ENCODE results near the gene GRID1. TPM values are rescaled to one million over a fixed set of nuclear protein-coding genes. Genes with fewer than 3 reads are reported as not detected.

Gene GRID1
- total RNA-seq, 4 donors from 2014 or later: 0.35 to 10.7 (median 1.3) TPM

DNA sequence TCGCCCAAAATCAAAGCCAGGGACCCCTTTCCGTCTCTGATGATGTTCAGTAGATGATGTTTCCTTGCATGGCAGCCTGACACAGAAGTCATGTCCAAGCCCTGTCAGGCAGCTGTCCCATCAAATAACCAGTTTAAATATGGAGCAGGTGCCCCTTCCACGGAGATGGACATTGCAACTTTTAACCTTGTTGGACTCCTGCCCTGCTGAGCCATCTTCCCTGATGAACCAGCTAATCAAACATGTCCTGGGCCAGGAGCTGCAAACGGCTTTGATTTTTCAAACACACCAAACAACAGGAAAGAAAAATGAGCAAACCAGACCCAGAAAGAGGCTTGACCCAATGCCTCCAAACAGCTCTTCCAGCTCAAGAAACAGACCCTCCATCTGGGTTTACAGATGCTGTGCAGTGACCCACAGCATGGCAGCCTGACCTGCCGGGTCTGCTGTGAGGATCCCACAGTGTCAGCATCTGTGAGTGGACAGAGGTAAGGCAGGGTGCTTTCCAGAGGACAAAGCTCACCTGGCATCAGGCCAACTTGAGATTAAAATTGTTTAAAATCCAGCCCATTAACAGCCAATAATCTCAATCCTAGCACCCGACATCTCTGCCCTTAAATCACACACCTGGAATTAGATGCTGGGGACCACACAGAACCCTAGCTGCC, 372.6 kb downstream of the GRID1 start:
- Histone ChIP-seq H3K27me3 (no peaks in the 10 kb centered on the region), H3K27ac (no peak overlapping the region), H3K36me3 (no peaks in the 10 kb centered on the region), H3K4me3 (no peak overlapping the region), H3K4me1 (no peaks in the 10 kb centered on the region), H3K9me3 (no peaks in the 10 kb centered on the region)
- DNase-seq: no peak
- no peak for TF ChIP-seq POLR2A (IDR thresholded peaks at IDR 0.05)
- TF ChIP-seq, protein P1, sequence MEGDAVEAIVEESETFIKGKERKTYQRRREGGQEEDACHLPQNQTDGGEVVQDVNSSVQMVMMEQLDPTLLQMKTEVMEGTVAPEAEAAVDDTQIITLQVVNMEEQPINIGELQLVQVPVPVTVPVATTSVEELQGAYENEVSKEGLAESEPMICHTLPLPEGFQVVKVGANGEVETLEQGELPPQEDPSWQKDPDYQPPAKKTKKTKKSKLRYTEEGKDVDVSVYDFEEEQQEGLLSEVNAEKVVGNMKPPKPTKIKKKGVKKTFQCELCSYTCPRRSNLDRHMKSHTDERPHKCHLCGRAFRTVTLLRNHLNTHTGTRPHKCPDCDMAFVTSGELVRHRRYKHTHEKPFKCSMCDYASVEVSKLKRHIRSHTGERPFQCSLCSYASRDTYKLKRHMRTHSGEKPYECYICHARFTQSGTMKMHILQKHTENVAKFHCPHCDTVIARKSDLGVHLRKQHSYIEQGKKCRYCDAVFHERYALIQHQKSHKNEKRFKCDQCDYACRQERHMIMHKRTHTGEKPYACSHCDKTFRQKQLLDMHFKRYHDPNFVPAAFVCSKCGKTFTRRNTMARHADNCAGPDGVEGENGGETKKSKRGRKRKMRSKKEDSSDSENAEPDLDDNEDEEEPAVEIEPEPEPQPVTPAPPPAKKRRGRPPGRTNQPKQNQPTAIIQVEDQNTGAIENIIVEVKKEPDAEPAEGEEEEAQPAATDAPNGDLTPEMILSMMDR (IDR thresholded peaks at IDR 0.05): no peak

DNA sequence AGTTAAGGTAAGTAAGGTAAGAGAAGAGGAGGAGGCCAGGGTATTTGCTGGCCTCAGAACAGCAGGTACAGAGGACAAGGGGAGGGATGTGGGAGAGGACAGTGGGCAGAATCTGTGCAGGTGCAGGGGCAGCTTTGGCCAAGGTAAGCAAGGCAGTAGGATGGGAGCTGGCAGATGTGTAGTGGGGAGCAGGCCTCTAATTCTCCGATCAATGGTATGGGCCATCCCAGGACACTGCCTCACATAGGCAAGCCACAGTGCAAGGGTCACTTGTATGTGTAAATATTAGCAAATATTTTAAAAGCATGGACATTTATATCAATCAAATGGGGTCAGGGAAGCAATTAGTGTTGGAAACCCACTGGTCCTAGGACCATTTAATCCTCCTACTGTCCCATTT, 373.5 kb downstream of the GRID1 start:
- H3K27me3 ChIP-seq: no peaks in the 10 kb centered on the region
- H3K27ac ChIP-seq: no peak overlapping the region
- no peaks in the 10 kb centered on the region for H3K9me3 ChIP-seq
- TF ChIP-seq, protein P1 (IDR thresholded peaks at IDR 0.05): no peak
- TF ChIP-seq POLR2A (IDR thresholded peaks at IDR 0.05): no peak
- H3K4me3 ChIP-seq: no peak overlapping the region
- H3K36me3 ChIP-seq: no peaks in the 10 kb centered on the region
- no peak for DNase-seq
- H3K4me1 ChIP-seq: no peaks in the 10 kb centered on the region

DNA sequence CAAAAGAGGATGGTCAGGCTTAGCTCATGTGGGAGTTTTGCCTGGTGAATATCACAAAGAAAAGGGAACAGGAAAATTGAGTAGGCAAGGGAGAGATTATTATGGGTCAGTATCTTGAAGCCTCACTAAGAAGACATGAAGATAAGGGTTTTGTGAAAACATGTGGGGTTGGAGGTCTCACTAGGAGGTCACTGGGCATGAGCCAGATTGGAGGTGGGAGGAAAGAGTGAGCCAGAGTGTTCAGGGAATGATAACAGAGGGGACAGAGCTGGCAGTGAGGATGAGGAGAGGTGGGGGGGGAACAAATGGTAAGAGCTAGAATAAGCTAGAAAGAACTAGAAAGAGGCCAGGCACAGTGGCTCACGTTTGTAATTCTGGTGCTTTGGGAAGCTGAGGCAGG, 374.3 kb downstream of the GRID1 start:
- H3K27me3 ChIP-seq: no peaks in the 10 kb centered on the region
- H3K4me3 ChIP-seq: no peak overlapping the region
- H3K36me3 ChIP-seq: no peaks in the 10 kb centered on the region
- H3K9me3 ChIP-seq: no peaks in the 10 kb centered on the region
- DNase-seq: no peak
- H3K4me1 ChIP-seq: no peaks in the 10 kb centered on the region
- TF ChIP-seq, protein P1 (IDR thresholded peaks at IDR 0.05): no peak
- no peak for TF ChIP-seq POLR2A (IDR thresholded peaks at IDR 0.05)
- H3K27ac ChIP-seq: no peak overlapping the region

DNA sequence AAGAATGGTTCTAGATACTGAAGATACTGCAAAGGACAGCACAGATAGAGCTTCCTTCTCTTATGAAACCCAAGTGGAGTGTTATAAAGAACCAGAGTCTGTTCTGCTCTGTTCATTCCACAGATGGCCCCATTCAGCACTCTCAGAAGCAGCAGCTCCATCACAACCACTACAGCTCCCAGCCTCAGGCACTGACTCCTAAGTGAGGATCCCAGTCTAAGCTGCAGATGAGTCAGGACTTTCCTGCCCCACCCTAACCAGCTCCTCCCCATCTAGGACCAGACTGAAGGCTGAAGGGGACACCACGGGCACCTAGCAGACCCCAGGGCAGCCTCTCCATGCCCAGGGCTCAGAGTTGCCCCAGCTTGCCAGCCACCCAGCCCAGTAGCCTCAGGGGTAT, 379.8 kb downstream of the GRID1 start:
- no peaks in the 10 kb centered on the region for H3K9me3 ChIP-seq
- H3K4me3 ChIP-seq: no peak overlapping the region
- no peak overlapping the region for H3K27ac ChIP-seq
- TF ChIP-seq, protein P1 (IDR thresholded peaks at IDR 0.05): no peak
- TF ChIP-seq POLR2A (IDR thresholded peaks at IDR 0.05): no peak
- no peaks in the 10 kb centered on the region for H3K27me3 ChIP-seq
- H3K4me1 ChIP-seq: no peaks in the 10 kb centered on the region
- H3K36me3 ChIP-seq: no peaks in the 10 kb centered on the region
- no peak for DNase-seq

DNA sequence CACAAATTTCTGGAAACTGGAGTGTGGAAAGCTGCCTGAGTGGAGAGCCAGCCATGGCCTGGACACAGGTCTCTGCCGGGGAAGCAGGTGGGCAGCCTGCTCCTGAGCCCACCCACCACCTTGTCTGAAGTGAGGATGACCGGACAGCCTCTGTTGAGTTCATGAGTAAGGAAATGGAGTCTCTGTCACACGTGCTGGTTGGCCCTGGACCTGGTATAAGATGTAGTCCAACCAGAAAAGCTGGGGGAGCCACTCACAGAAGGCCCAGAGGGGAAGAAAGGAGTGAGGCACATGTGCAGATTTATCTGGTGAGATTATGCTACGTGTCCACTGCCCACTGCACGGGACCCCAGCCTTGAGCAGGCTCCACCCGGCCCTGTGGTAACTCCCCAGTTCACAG, 383.5 kb downstream of the GRID1 start:
- no peak for TF ChIP-seq POLR2A (IDR thresholded peaks at IDR 0.05)
- TF ChIP-seq, protein P1 (IDR thresholded peaks at IDR 0.05): no peak

DNA sequence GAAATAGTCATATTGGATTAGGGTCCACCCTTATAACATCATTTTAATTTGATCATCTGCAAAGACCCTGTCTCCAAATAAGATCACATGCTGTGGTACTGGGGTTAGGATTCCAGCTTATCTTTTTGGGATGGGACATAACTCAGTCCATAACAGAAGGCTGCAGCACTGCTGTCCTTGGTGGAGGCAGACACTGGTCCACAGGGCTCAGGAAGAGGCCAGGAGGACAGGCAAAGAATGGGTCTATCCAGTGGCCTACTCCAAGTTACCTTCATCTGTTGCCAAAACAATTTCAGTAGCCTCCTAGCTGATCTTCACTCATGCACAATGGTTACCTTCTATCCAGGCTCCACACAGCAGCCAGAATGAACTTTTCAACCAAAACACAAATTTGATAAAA, 387.0 kb downstream of the GRID1 start:
- Histone ChIP-seq H3K4me3 (no peak overlapping the region), H3K4me1 (no peaks in the 10 kb centered on the region), H3K27ac (no peak overlapping the region), H3K9me3 (no peaks in the 10 kb centered on the region), H3K36me3 (no peaks in the 10 kb centered on the region), H3K27me3 (no peaks in the 10 kb centered on the region)
- no peak for TF ChIP-seq POLR2A (IDR thresholded peaks at IDR 0.05)
- TF ChIP-seq, protein P1 (IDR thresholded peaks at IDR 0.05): no peak
- no peak for DNase-seq

More for the DNA sequence above, 383.5 kb downstream of the GRID1 start:
- no peaks in the 10 kb centered on the region for H3K4me1 ChIP-seq
- H3K27ac ChIP-seq: no peak overlapping the region
- no peak for DNase-seq
- no peaks in the 10 kb centered on the region for H3K27me3 ChIP-seq
- no peaks in the 10 kb centered on the region for H3K36me3 ChIP-seq
- no peak overlapping the region for H3K4me3 ChIP-seq
- no peaks in the 10 kb centered on the region for H3K9me3 ChIP-seq

Measured in Peyer's patch (tissue), 4 donors.